Thyroid gland (tissue), 4 donors: ENCODE data around the gene USP13.

Experiments used
- CTCF ChIP-seq, 6 experiments: fragments of 200-600 bp in 3 of 6; fragments of 450-650 bp in 3 of 6; sonication (generic) in 3 of 6; IDR thresholded peaks; one replicate each; pipeline ENCODE4 v1.5.1; 2016 to 2019; ENCODE audit warnings: antibody characterized with exemption in 6 of 6, mild to moderate bottlenecking in 2 of 6, inconsistent platforms in 1 of 6, moderate library complexity in 1 of 6
- POLR2A ChIP-seq, 2 donors: fragments of 450-650 bp; IDR thresholded peaks; one replicate each; pipeline ENCODE4 v1.6.1; 2017; ENCODE audit warnings: antibody characterized with exemption in 2 of 2, mild to moderate bottlenecking in 2 of 2, moderate library complexity in 1 of 2

GRCh38 chr3:179731544-179731943 lies 78.7 kb downstream of the USP13 start:
- no peak for TF ChIP-seq CTCF (IDR thresholded peaks at IDR 0.05)
- TF ChIP-seq POLR2A (IDR thresholded peaks at IDR 0.05): no peak
